H1 (cell line): ENCODE results near the gene ZNF644.

Experiments used
- POLR2A ChIP-seq, 2 experiments: IDR thresholded peaks; 1 replicate in 1 of 2; 2 replicates in 1 of 2; pipeline ENCODE4 v1.6.1; 2011; ENCODE audit warnings: low read depth in 2 of 2, low read length in 2 of 2, mild to moderate bottlenecking in 2 of 2; ENCODE audit errors: control extremely low read depth in 1 of 2
- SP2 ChIP-seq: IDR thresholded peaks from 2 replicates; pipeline ENCODE4 v1.6.1; 2012; ENCODE audit warnings: mild to moderate bottlenecking, low read length, inconsistent platforms
- TF ChIP-seq, protein P1 (sequence below), 3 experiments: IDR thresholded peaks; 1 replicate in 2 of 3; 2 replicates in 1 of 3; pipeline versions ENCODE4 v1.5.1 to v1.6.1; 2011; ENCODE audit warnings: low read length in 3 of 3, mild to moderate bottlenecking in 3 of 3, inconsistent platforms in 2 of 3, low read depth in 1 of 3, moderate library complexity in 1 of 3; ENCODE audit not compliant: insufficient read depth in 1 of 3; ENCODE audit errors: control extremely low read depth in 1 of 3

- TF ChIP-seq POLR2A (IDR thresholded peaks at IDR 0.05; ENCODE audit: control extremely low read depth in 1 of 2, low read depth in 2 of 2, low read length in 2 of 2) (no peak), SP2 (no peak)
- TF ChIP-seq, protein P1, sequence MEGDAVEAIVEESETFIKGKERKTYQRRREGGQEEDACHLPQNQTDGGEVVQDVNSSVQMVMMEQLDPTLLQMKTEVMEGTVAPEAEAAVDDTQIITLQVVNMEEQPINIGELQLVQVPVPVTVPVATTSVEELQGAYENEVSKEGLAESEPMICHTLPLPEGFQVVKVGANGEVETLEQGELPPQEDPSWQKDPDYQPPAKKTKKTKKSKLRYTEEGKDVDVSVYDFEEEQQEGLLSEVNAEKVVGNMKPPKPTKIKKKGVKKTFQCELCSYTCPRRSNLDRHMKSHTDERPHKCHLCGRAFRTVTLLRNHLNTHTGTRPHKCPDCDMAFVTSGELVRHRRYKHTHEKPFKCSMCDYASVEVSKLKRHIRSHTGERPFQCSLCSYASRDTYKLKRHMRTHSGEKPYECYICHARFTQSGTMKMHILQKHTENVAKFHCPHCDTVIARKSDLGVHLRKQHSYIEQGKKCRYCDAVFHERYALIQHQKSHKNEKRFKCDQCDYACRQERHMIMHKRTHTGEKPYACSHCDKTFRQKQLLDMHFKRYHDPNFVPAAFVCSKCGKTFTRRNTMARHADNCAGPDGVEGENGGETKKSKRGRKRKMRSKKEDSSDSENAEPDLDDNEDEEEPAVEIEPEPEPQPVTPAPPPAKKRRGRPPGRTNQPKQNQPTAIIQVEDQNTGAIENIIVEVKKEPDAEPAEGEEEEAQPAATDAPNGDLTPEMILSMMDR (IDR thresholded peaks at IDR 0.05; ENCODE audit: control extremely low read depth in 1 of 3, insufficient read depth in 1 of 3, low read depth in 1 of 3, low read length in 3 of 3): no peak
Measured at GRCh38 chr1:91070298-91070697, 48.5 kb upstream of the ZNF644 start.
